Osteoblast (primary cell): ENCODE measurements around the gene ACVR1. TPM values are rescaled to one million over a fixed set of nuclear protein-coding genes. Genes with fewer than 3 reads are reported as not detected.

ENCODE experiments used
- DNase-seq: peaks from one replicate; pipeline ENCODE4 v3.0.0; 2011; ENCODE audit warnings: low spot score, mixed read lengths; ENCODE audit not compliant: insufficient read length; ENCODE audit errors: missing footprints
- H2AFZ ChIP-seq: 2 replicates; pipeline ENCODE4 v1.6.0; 2011; ENCODE audit warnings: mild to moderate bottlenecking, low read length
- H3K27ac ChIP-seq: 2 replicates; pipeline ENCODE4 v1.5.1; 2011; ENCODE audit warnings: mild to moderate bottlenecking, low read depth, low read length, moderate library complexity
- H3K27me3 ChIP-seq: 2 replicates; pipeline ENCODE4 v1.6.0; 2012; ENCODE audit warnings: mild to moderate bottlenecking, control low read depth, inconsistent platforms, low read length, moderate library complexity; ENCODE audit not compliant: insufficient read depth
- H3K36me3 ChIP-seq: 2 replicates; pipeline ENCODE4 v1.5.1; 2011; ENCODE audit warnings: mild to moderate bottlenecking, low read length, control low read depth, moderate library complexity; ENCODE audit not compliant: insufficient read depth
- H3K4me1 ChIP-seq: 2 replicates; pipeline ENCODE4 v1.5.1; 2011; ENCODE audit warnings: mild to moderate bottlenecking, low read length, control low read depth, moderate library complexity; ENCODE audit not compliant: insufficient read depth
- H3K4me2 ChIP-seq: 2 replicates; pipeline ENCODE4 v1.6.0; 2011; ENCODE audit warnings: mild to moderate bottlenecking, low read length; ENCODE audit not compliant: insufficient read depth
- H3K4me3 ChIP-seq: fragments of 200-600 bp; sonication (generic); 3 replicates; pipeline ENCODE4 v1.5.1; 2012; ENCODE audit warnings: mild to moderate bottlenecking, low read length, inconsistent platforms; ENCODE audit not compliant: insufficient read depth
- H3K79me2 ChIP-seq: 2 replicates; pipeline ENCODE4 v1.6.0; 2012; ENCODE audit warnings: mild to moderate bottlenecking, low read length, control low read depth, inconsistent platforms; ENCODE audit not compliant: insufficient read depth
- H3K9me3 ChIP-seq: 2 replicates; pipeline ENCODE4 v1.5.1; 2011; ENCODE audit warnings: low read depth, low read length, control low read depth
- H4K20me1 ChIP-seq: 2 replicates; pipeline ENCODE4 v1.6.0; 2012; ENCODE audit warnings: mild to moderate bottlenecking, low read length, control low read depth; ENCODE audit not compliant: insufficient read depth
- total RNA-seq: library from RNA; depleted of rRNA; stranded (reverse); fragments of >200 nt; gene quantifications from 2 replicates; pipeline ENCODE4 v1.2.3, GENCODE V29; 2012
- TF ChIP-seq, protein P1 (sequence below): IDR thresholded peaks from 2 replicates; pipeline ENCODE4 v1.5.1; 2011; ENCODE audit warnings: mild to moderate bottlenecking, low read depth, low read length, moderate library complexity; ENCODE audit errors: extremely low read depth

The ACVR1 gene
- total RNA-seq, 1 donor = 52.5 TPM

DNA sequence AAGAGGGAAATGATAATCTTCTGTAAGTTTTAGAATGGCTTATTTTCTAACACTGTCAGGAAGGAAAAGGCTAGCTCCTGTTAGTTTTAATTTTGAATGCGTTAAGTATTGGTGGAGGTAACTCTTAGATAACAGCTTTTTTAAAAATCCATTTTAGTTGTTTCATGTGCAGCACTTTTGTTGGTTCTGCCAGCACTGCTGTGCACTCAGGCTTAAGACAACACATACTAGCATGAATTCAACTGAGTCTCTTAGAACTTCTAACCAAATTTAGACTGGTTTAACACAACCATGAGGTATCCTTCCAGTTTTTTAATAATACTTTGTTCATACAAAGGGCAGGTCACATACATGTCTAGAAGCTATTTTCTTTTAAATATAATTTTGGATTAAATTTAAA lies 42.4 kb downstream of the ACVR1 start:
- Histone ChIP-seq H3K27ac (no peak overlapping the region), H4K20me1 (peaks cover 2% of the 10 kb centered on the region), H3K27me3 (no peaks in the 10 kb centered on the region), H3K4me1 (peaks cover 31% of the 10 kb centered on the region), H3K4me2 (no peak overlapping the region), H3K36me3 (peaks cover 12% of the 10 kb centered on the region), H3K79me2 (peaks cover 77% of the 10 kb centered on the region), H2AFZ (no peak overlapping the region), H3K4me3 (no peak overlapping the region), H3K9me3 (no peaks in the 10 kb centered on the region)
- TF ChIP-seq, protein P1, sequence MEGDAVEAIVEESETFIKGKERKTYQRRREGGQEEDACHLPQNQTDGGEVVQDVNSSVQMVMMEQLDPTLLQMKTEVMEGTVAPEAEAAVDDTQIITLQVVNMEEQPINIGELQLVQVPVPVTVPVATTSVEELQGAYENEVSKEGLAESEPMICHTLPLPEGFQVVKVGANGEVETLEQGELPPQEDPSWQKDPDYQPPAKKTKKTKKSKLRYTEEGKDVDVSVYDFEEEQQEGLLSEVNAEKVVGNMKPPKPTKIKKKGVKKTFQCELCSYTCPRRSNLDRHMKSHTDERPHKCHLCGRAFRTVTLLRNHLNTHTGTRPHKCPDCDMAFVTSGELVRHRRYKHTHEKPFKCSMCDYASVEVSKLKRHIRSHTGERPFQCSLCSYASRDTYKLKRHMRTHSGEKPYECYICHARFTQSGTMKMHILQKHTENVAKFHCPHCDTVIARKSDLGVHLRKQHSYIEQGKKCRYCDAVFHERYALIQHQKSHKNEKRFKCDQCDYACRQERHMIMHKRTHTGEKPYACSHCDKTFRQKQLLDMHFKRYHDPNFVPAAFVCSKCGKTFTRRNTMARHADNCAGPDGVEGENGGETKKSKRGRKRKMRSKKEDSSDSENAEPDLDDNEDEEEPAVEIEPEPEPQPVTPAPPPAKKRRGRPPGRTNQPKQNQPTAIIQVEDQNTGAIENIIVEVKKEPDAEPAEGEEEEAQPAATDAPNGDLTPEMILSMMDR = no peak
- no peak for DNase-seq

DNA sequence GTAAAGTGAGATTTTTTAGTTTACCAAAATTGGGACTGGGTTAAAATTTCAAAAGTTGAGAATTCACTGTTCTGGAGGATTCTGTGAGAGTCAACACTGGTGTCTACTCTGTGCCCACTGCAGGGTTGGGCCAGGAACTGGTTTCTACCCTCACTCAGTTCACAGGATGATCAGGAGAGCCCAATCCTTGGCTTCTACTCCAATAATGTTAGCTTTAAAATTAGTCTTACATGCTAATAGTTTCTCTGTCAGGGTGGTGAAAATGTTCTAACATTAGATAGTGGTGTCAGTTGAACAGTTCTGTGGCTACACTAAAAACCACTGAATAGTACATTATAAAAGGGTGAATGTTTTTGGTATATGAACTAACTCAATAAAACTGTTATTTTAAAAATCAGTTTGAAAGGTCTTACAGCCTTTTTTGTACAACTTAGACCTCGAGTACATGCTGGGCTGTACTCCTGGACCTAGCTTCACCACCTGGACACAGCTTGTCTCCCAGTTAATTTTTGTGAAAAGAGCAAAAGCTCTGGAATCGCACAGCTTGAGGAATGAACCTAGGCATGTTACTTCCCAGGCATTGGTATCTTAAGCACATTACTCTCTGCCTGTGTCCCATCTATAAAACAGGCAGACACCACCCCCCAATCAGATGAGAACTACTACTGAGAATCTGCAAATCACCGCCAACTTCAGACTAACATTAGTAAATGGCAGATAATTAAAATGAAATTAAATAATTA lies 44.4 kb downstream of the ACVR1 start:
- TF ChIP-seq, protein P1 = no peak
- peak overlapping the region; percentile 41 for H3K4me3 ChIP-seq
- H3K27ac ChIP-seq = peak overlapping the region; percentile 98
- no peaks in the 10 kb centered on the region for H3K27me3 ChIP-seq
- H3K9me3 ChIP-seq = no peaks in the 10 kb centered on the region
- peaks cover 18% of the 10 kb centered on the region for H3K4me1 ChIP-seq
- no peaks in the 10 kb centered on the region for H4K20me1 ChIP-seq
- peak overlapping the region; percentile 73 for H3K4me2 ChIP-seq
- H3K36me3 ChIP-seq = peaks cover 8% of the 10 kb centered on the region
- peak overlapping the region; percentile 57 for H2AFZ ChIP-seq
- DNase-seq = no peak
- H3K79me2 ChIP-seq = peaks cover 73% of the 10 kb centered on the region

DNA sequence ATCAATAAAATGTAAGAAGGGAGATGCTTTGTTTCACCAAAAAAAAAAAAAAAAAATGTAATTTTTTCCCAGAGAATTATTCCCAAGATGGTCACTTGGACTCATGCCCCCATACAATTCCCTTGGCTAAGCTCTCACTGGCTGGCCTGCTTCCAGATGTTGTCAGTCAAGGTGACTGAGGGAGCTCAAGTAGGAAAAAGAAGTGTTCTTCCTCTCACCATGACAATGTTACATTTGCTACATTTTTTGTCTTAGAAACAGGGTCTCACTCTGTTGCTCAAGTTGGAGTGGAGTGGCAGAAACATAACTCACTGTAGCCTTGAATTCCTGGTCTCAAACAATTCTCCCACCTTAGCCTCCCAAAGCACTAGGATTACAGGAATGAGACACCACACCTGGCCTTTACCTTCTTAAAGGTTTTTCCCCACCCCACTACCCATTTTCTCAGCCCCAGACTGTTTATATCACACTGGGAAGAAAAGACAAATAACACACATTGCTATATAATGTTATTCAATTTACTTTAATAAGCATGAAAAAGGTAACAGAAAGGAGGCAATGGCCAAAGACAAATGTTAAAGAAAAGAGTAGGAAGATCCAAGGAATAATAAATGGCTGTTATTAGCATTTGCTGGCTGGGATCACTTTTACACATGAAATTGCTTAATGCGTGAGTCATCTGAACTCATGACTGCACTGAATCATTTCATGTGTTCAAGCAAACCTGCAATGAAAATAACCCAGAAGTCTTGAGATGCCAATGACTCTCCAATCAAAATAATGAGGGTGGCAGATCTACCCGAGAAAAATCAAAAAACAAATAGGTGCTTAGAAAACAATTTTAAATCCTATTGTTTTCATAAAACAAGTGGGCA lies 45.2 kb downstream of the ACVR1 start:
- peak overlapping the region; percentile 73 for H3K4me2 ChIP-seq
- H3K27me3 ChIP-seq = no peaks in the 10 kb centered on the region
- TF ChIP-seq, protein P1 = no peak
- DNase-seq = peak; percentile 79
- H3K27ac ChIP-seq = peak overlapping the region; percentile 98
- peaks cover 18% of the 10 kb centered on the region for H3K4me1 ChIP-seq
- H4K20me1 ChIP-seq = no peaks in the 10 kb centered on the region
- no peaks in the 10 kb centered on the region for H3K9me3 ChIP-seq
- peak overlapping the region; percentile 41 for H3K4me3 ChIP-seq
- H2AFZ ChIP-seq = no peak overlapping the region
- peaks cover 3% of the 10 kb centered on the region for H3K36me3 ChIP-seq
- peaks cover 70% of the 10 kb centered on the region for H3K79me2 ChIP-seq

DNA sequence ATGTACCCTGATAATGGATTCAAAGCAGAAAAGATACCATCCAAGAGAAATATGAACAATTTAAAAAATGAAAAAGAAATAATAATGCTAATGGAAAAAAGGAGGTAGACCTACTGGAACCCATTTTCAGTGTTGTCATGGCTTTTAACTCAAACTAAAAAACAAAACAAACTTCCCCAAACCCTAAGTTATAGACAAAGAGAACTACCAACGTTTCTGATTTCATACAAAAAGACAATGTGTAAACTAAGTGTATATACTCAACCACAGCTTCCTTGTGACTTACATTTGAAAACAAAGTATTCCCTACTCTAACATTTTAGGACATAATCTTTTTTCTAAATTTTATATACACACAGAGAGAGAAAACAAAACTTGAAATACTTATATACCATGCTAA lies 45.9 kb downstream of the ACVR1 start:
- H3K79me2 ChIP-seq = peaks cover 68% of the 10 kb centered on the region
- peak overlapping the region; percentile 98 for H3K27ac ChIP-seq
- DNase-seq = no peak

More for the DNA sequence above, 45.9 kb downstream of the ACVR1 start:
- no peaks in the 10 kb centered on the region for H3K36me3 ChIP-seq
- no peaks in the 10 kb centered on the region for H3K27me3 ChIP-seq
- H3K4me2 ChIP-seq = no peak overlapping the region
- TF ChIP-seq, protein P1 = no peak
- H3K4me1 ChIP-seq = peaks cover 18% of the 10 kb centered on the region
- no peaks in the 10 kb centered on the region for H4K20me1 ChIP-seq
- H3K9me3 ChIP-seq = no peaks in the 10 kb centered on the region
- H2AFZ ChIP-seq = no peak overlapping the region
- no peak overlapping the region for H3K4me3 ChIP-seq
